ENCODE data around the gene RARG. TPM values are rescaled to one million over a fixed set of nuclear protein-coding genes. Genes with fewer than 3 reads are reported as not detected.

RARG gene
- total RNA-seq, 1 experiment from 2014 or later, result 62.0 TPM

- no peaks in the 10 kb centered on the region for H3K9me2 ChIP-seq (replicated peaks; ENCODE audit: low read length)
- no peak overlapping the region for H3K4me2 ChIP-seq (ENCODE audit: low read length)
- CTCF ChIA-PET, result no interaction called here
- no peaks in the 10 kb centered on the region for H4K20me1 ChIP-seq (ENCODE audit: low read length)
- H3K4me3 ChIP-seq (ENCODE audit: low read length), result no peak overlapping the region
- DNase-seq (no peak), ATAC-seq (no peak)
- H3K27ac ChIP-seq (ENCODE audit: low read length), result no peak overlapping the region
- peaks cover 2% of the 10 kb centered on the region for H3K79me2 ChIP-seq (ENCODE audit: low read length)
- H3K9me3 ChIP-seq (ENCODE audit: low read length), result no peaks in the 10 kb centered on the region
- peaks cover 18% of the 10 kb centered on the region for H3K4me1 ChIP-seq (ENCODE audit: insufficient read depth, low read length)
- TF ChIP-seq CTCF (conservative IDR thresholded peaks at IDR 0.05; ENCODE audit: low read depth, low read length) (no peak), EZH2phosphoT487 (IDR thresholded peaks at IDR 0.05; ENCODE audit: borderline replicate concordance, low read length) (no peak), EZH2 (IDR thresholded peaks at IDR 0.05; ENCODE audit: low read length, unreplicated experiment) (no peak)
- H3K27me3 ChIP-seq (ENCODE audit: low read length), result no peaks in the 10 kb centered on the region
- no peak overlapping the region for H3K9ac ChIP-seq (ENCODE audit: low read length)
- no peaks in the 10 kb centered on the region for H3K36me3 ChIP-seq (ENCODE audit: low read depth, low read length)
- H2AFZ ChIP-seq (ENCODE audit: low read length), result no peak overlapping the region
- no TSS peak for BruUV-seq (replicated peaks)
- POLR2A ChIA-PET (ENCODE audit: unreplicated experiment), result no interaction called here
- intact Hi-C loops (cut with micrococcal nuclease), result no loop called here
- peaks cover 3% of the 10 kb centered on the region for H3F3A ChIP-seq (ENCODE audit: low read length, unreplicated experiment)
Measured at GRCh38 chr12:53236443-53237111, 4.6 kb upstream of the RARG start.

DNA sequence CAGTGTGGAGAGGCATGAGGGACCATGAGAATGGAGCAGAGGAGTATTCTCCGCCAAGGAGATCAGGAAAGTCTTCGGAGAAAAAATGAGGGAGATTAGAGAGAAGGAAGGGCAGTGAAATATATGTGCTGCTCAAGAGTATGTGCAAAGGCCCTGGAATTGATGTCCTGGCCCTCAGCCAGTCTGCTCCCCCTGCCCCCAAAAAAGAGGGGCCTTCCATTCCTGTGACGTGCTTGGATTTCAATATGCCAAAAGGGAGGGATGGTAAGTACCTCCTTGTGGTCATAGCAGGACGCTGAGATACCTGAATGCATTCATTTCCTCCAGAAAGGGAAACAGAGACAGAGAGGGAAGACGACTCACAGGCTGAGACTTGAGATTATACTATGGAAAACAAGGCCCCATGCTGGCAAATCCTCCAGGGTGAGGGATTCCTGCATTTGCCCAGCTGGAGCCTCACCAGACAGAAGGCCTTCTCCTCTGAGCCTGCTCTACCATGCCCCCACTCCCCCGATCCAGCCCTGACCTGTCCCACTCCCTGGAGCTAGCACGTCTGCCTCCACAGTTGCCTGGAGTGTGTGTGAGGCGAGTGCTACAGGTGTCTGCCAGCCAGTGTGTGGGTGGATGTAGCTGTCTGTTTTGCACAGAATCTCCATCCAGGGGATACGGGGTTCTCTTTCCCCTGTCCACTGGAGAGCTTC is 3.9 kb upstream of the RARG start:
- peaks cover 25% of the 10 kb centered on the region for H3K4me1 ChIP-seq (ENCODE audit: insufficient read depth, low read length)
- ChIA-PET POLR2A (ENCODE audit: unreplicated experiment) (no interaction called here), CTCF (no interaction called here)
- no peak for ATAC-seq
- no peaks in the 10 kb centered on the region for H3K9me2 ChIP-seq (replicated peaks; ENCODE audit: low read length)
- no peaks in the 10 kb centered on the region for H3K27me3 ChIP-seq (ENCODE audit: low read length)
- no peak overlapping the region for H3K9ac ChIP-seq (ENCODE audit: low read length)
- no TSS peak for BruUV-seq (replicated peaks)
- no peak overlapping the region for H3K27ac ChIP-seq (ENCODE audit: low read length)
- no peaks in the 10 kb centered on the region for H3K36me3 ChIP-seq (ENCODE audit: low read depth, low read length)
- no peak overlapping the region for H3K4me2 ChIP-seq (ENCODE audit: low read length)
- H2AFZ ChIP-seq (ENCODE audit: low read length), result no peak overlapping the region
- H3F3A ChIP-seq (ENCODE audit: low read length, unreplicated experiment), result peaks cover 3% of the 10 kb centered on the region
- intact Hi-C loops (cut with micrococcal nuclease), result no loop called here
- no peaks in the 10 kb centered on the region for H3K9me3 ChIP-seq (ENCODE audit: low read length)
- H3K79me2 ChIP-seq (ENCODE audit: low read length), result peaks cover 9% of the 10 kb centered on the region
- H3K4me3 ChIP-seq (ENCODE audit: low read length), result no peak overlapping the region
- TF ChIP-seq EZH2phosphoT487 (IDR thresholded peaks at IDR 0.05; ENCODE audit: borderline replicate concordance, low read length), result no peak
- TF ChIP-seq CTCF (conservative IDR thresholded peaks at IDR 0.05; ENCODE audit: low read depth, low read length), result no peak
- no peak for TF ChIP-seq EZH2 (IDR thresholded peaks at IDR 0.05; ENCODE audit: low read length, unreplicated experiment)
- no peaks in the 10 kb centered on the region for H4K20me1 ChIP-seq (ENCODE audit: low read length)
- no peak for DNase-seq

DNA sequence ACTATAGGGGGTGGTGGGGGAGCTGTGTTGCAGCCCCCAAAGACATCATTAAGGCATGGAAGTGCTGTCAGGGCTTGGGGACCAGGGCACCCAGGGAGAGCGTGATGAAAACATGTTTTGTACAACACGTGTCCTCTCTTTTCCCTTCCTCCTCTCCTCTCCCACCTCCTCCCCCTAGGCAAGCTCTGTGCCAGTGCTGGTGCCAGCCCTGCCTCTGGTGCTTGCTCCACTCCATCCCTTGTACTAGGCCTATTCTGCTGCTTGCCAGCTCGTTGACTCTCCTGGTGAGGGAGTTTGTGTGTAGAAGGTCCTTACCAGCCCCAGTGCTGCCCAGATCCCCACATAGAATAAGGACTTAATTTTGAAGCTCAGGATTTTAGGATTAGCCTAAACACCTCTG is 3.2 kb upstream of the RARG start:
- Histone ChIP-seq H3K4me3 (ENCODE audit: low read length) (no peak overlapping the region), H3K9ac (ENCODE audit: low read length) (no peak overlapping the region), H3K9me2 (replicated peaks; ENCODE audit: low read length) (no peaks in the 10 kb centered on the region), H3K9me3 (ENCODE audit: low read length) (no peaks in the 10 kb centered on the region), H3K27ac (ENCODE audit: low read length) (no peak overlapping the region), H4K20me1 (ENCODE audit: low read length) (no peaks in the 10 kb centered on the region), H3K4me1 (ENCODE audit: insufficient read depth, low read length) (peaks cover 32% of the 10 kb centered on the region), H3K36me3 (ENCODE audit: low read depth, low read length) (no peaks in the 10 kb centered on the region), H3F3A (ENCODE audit: low read length, unreplicated experiment) (peaks cover 3% of the 10 kb centered on the region), H3K79me2 (ENCODE audit: low read length) (peaks cover 14% of the 10 kb centered on the region), H3K4me2 (ENCODE audit: low read length) (no peak overlapping the region), H3K27me3 (ENCODE audit: low read length) (no peaks in the 10 kb centered on the region), H2AFZ (ENCODE audit: low read length) (no peak overlapping the region)
- intact Hi-C loops (cut with micrococcal nuclease), result no loop called here
- ATAC-seq, result no peak
- ChIA-PET POLR2A (ENCODE audit: unreplicated experiment) (no interaction called here), CTCF (no interaction called here)
- TF ChIP-seq CTCF (conservative IDR thresholded peaks at IDR 0.05; ENCODE audit: low read depth, low read length), result no peak
- no peak for TF ChIP-seq EZH2 (IDR thresholded peaks at IDR 0.05; ENCODE audit: low read length, unreplicated experiment)
- no peak for DNase-seq
- BruUV-seq (replicated peaks), result no TSS peak

All from PC-3 (cell line).